Measurements from ENCODE around the gene TAOK1.

TAOK1 gene

GRCh38 chr17:29524692-29525091 lies 134.5 kb downstream of the TAOK1 start:
- TF ChIP-seq GATA3 (IDR thresholded peaks at IDR 0.05; ENCODE audit: low read depth, low read length) (no peak), GATA2 (IDR thresholded peaks at IDR 0.05; ENCODE audit: low read depth, low read length) (no peak)

DNA sequence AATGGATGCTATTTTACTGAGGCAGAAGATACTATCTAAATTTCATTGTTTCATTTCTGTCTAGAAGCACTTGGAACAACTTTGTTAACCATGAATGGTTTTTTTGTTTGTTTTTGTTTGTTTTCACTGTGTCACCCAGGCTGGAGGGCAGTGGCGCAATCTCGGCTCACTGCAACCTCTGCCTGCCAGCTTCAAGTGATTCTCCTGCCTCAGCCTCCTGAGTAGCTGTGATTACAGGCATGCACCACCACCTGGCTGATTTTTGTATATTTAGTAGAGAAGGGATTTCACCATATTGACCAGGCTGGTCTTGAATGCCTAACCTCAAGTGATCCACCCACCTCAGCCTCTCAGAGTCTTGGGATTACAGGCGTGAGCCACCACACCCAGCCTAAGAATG lies 136.2 kb downstream of the TAOK1 start:
- TF ChIP-seq GATA3 (IDR thresholded peaks at IDR 0.05; ENCODE audit: low read depth, low read length) (no peak), GATA2 (IDR thresholded peaks at IDR 0.05; ENCODE audit: low read depth, low read length) (no peak)

DNA sequence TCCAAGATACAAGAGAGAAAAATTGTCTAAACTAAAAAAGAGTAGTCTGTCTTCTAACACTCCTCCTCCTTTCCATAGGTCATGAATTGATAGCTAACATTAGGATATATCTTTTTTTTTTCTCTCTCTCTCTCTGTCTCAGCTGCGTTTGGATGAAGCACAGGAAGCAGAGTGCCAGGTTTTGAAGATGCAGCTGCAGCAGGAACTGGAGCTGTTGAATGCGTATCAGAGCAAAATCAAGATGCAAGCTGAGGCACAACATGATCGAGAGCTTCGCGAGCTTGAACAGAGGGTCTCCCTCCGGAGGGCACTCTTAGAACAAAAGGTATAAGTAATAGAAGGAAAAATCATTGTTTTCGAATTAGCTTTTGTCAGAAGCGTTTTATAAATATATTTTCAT lies 143.8 kb downstream of the TAOK1 start:
- no peak for TF ChIP-seq GATA2 (IDR thresholded peaks at IDR 0.05; ENCODE audit: low read depth, low read length)
- TF ChIP-seq GATA3 (IDR thresholded peaks at IDR 0.05; ENCODE audit: low read depth, low read length), result no peak

DNA sequence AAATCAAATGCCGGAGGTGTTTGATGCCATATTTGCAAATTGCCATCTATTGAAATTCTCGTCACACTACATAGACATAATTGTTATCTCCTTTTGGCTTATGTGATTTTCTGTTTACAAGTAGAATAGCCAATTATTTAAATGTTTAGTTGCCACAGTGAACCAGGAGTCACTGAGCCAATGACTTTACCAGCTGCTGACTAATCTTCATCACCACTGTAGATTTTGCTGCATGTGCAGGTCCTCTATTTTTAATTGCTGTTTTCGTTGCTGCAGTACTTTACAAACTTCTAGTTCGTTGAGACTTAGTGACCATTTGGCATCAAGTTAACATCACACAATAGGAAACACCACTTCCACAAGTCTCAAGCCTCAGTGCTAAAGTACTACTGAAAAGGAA lies 153.9 kb downstream of the TAOK1 start:
- TF ChIP-seq GATA2 (IDR thresholded peaks at IDR 0.05; ENCODE audit: low read depth, low read length) (no peak), GATA3 (IDR thresholded peaks at IDR 0.05; ENCODE audit: low read depth, low read length) (no peak)

DNA sequence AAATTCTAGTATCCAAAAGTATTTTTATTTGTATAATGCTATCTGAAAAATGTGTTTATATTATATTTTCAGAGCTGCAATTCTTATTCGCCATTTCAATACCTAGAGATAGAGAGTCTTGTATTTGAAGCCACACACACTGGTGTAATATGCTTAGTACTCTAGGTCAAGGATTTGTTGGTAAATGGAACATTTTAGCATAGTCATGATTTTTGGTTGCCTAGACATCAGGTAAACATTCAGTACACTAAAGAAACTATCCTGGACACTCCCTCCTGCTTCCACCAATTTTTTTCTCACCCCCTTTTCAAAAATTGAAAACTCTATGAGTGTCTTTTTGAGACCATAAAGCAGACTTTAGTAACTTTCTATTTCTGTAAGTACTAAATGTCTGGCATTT lies 155.9 kb downstream of the TAOK1 start:
- no peak for TF ChIP-seq GATA3 (IDR thresholded peaks at IDR 0.05; ENCODE audit: low read depth, low read length)
- TF ChIP-seq GATA2 (IDR thresholded peaks at IDR 0.05; ENCODE audit: low read depth, low read length), result no peak

DNA sequence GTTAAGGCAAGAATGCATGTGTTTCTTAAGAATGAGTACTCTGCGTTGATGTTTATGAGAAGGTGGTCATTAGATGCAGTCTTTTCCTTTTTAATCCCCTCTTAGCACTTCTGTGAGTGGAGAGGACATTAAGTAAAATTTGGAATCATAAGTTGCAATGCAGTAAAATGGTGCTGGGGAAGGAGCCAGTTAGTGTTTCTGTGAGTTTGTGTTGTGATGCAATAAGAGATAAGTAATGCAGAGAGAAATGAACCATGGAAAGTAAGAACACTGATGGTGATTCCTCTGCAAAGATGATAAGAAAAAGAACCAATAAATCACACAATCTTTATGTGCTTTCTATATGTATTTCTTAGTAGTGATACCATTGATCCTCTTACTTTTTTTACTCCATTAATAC lies 156.7 kb downstream of the TAOK1 start:
- peak; percentile 14; the same call in 1 of the 2 replicates for TF ChIP-seq GATA3 (IDR thresholded peaks at IDR 0.05; ENCODE audit: low read depth, low read length)
- TF ChIP-seq GATA2 (IDR thresholded peaks at IDR 0.05; ENCODE audit: low read depth, low read length), result no peak

GRCh38 chr17:29549177-29549923 lies 159.2 kb downstream of the TAOK1 start:
- TF ChIP-seq GATA2 (IDR thresholded peaks at IDR 0.05; ENCODE audit: low read depth, low read length) (no peak), GATA3 (IDR thresholded peaks at IDR 0.05; ENCODE audit: low read depth, low read length) (no peak)

- TF ChIP-seq GATA2 (IDR thresholded peaks at IDR 0.05; ENCODE audit: low read depth, low read length) (no peak), GATA3 (IDR thresholded peaks at IDR 0.05; ENCODE audit: low read depth, low read length) (no peak)
These were observed 165.7 kb downstream of the TAOK1 start for GRCh38 chr17:29555840-29556239.

GRCh38 chr17:29557085-29557738 lies 167.0 kb downstream of the TAOK1 start:
- TF ChIP-seq GATA2 (IDR thresholded peaks at IDR 0.05; ENCODE audit: low read depth, low read length), result no peak
- no peak for TF ChIP-seq GATA3 (IDR thresholded peaks at IDR 0.05; ENCODE audit: low read depth, low read length)

DNA sequence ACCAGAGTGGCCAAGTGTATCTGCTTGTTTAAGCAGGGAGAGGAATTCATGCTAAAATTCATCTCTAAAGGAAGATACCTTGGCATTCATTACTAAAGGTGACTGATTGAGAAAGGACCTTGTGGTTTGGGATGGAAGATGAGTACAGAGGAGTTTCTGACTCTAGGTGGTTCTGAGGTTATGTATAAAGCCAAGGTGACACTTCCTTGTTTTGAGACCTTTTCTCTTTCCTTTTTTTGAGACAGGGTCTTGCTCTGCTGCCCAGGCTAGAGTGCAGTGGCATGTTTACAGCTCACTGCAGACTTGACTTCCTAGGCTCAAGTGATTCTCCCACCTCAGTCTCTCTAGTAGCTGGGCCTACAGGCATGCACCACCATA lies 167.6 kb downstream of the TAOK1 start:
- TF ChIP-seq GATA2 (IDR thresholded peaks at IDR 0.05; ENCODE audit: low read depth, low read length), result no peak
- no peak for TF ChIP-seq GATA3 (IDR thresholded peaks at IDR 0.05; ENCODE audit: low read depth, low read length)

DNA sequence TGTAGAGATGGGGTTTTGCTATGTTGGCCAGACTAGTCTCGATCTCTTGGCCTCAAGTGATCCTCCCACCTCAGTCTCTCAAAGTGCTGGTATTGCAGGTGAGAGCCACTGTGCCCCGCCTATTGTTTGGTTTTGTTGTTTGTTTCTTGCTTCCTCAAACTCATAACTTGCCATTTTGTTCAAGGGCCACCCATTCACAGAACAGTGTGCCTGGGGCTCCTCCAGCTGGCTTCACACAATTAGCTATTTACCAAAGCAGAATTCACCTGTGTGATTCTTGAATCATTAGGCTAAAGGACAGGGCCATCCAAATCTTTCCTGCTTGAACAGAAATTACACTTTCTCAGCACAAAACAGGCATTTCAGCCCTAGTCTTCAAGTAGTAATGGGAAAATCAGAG lies 169.5 kb downstream of the TAOK1 start:
- TF ChIP-seq GATA2 (IDR thresholded peaks at IDR 0.05; ENCODE audit: low read depth, low read length), result no peak
- TF ChIP-seq GATA3 (IDR thresholded peaks at IDR 0.05; ENCODE audit: low read depth, low read length), result no peak

DNA sequence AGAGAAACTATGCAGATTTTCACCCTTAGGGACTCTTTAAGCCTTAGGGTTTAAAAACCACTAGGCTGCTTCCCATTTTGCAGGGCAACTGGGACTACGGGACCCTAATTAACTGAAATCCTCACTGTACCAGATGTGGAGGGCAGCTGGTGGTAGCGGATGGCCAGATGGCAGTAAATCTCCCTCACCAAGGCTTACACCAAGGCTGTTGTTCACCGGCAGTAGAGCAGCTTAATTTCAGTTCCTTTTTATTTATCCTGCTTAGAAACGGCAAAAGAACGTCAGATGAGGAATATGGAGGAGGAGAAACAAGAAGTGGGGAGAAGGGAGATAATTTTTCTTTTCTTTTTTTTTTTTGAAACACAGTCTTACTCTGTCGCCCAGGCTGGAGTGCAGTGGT lies 170.2 kb downstream of the TAOK1 start:
- TF ChIP-seq GATA3 (IDR thresholded peaks at IDR 0.05; ENCODE audit: low read depth, low read length), result no peak
- no peak for TF ChIP-seq GATA2 (IDR thresholded peaks at IDR 0.05; ENCODE audit: low read depth, low read length)

DNA sequence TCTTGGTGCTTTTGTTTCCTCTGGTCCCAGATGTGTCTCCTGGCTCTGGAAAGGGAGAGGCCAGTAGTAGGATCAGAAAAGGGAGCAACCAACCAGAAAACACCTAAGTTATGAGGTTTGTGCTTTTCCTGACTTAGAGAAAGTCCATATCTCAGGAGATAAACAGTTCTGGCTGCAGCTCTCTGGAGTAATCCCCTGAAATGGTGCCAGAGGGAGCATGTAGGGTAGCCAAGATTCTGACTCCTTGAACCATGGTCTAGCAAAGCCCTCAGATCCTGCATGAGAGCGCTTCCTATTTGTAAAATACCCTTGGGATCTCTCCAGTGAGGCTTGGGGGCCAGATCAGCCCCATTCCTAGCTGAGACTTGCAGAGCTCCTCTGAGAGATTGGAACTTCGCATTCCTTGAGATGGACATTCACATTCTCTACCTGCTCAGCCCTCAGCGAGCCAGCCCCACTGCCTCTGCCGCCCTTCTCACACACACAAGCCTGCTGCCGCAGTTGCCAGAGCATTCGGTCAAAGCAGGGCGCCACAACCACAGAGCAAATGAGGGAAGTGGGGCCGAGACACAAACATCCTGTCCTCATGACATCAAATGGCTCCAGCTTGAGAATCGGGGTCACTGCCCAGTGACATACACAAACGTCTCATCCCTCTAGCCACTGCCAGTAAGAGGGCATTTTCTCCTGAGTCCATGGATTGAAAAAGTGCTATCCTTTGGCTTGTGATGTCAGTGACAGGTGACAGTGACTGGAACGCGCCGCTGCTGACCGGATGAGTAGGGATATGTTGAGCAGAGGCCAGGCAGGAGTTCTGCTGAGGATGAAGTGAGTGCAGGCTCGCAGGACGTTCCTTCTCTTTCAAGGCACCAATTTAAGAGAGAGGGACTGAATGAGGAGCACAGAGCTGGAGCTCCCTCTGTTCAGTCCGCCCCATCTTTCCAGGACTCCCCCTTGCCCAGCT lies 171.7 kb downstream of the TAOK1 start:
- TF ChIP-seq GATA2 (IDR thresholded peaks at IDR 0.05; ENCODE audit: low read depth, low read length) (no peak), GATA3 (IDR thresholded peaks at IDR 0.05; ENCODE audit: low read depth, low read length) (no peak)

GRCh38 chr17:29562615-29563014 lies 172.5 kb downstream of the TAOK1 start:
- TF ChIP-seq GATA2 (IDR thresholded peaks at IDR 0.05; ENCODE audit: low read depth, low read length), result no peak
- no peak for TF ChIP-seq GATA3 (IDR thresholded peaks at IDR 0.05; ENCODE audit: low read depth, low read length)

All from SH-SY5Y (cell line).